A204.1 (cell line): ENCODE results near the gene SPOCK1.
"Not testable (repeated sequence)": the region's sequence is repeated elsewhere in the genome, so short reads cannot be mapped to it uniquely, and the experiment has no call there.

ENCODE experiments used
- FAIRE-seq: peaks from 2 replicates; lab custom pipeline; 2012; peaks lifted over from hg19 to GRCh38; lab: Jason Lieb, UNC

The SPOCK1 gene

DNA sequence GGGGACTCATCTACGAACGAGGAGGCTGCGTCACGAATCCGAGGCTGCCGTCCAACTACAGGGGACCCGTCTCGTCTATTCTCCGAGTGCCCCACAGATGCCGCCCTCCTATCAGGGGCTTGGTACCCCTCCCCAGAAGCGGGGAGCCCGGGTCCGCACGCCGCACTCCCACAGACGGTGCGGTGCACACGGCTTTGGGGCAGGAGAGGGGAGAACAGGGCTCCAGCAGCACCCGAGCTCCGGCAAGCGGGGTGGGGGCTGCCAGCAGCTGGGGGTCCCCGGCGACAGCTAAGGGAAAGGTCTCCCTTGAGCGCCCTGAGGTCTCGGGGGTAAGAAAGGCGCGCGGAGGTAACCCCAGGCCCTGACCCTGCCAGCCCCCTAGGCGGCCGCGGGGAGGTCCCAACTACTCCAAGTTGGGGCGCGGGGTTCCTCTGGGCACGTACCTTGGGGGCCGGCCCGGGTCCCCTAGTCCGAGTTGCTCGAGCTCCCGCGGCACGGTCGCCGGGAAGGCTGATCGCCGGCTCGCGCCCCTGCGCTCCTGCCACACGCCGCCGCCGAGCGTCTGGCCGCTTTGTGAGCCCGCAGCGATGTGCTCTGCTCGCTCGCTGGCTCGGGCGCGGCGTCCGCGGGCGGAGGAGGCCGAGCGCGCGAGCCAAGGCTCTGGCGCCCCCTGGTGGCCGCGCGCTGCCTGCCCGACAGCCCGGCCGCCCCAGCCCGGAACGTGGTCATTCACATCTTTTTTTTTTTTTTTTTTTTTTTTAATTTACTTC, at the start of gene SPOCK1:
Gene SPOCK1 (minus strand): TSS at position 591 of the 770 bp plus-strand sequence.
- no peak for FAIRE-seq

DNA sequence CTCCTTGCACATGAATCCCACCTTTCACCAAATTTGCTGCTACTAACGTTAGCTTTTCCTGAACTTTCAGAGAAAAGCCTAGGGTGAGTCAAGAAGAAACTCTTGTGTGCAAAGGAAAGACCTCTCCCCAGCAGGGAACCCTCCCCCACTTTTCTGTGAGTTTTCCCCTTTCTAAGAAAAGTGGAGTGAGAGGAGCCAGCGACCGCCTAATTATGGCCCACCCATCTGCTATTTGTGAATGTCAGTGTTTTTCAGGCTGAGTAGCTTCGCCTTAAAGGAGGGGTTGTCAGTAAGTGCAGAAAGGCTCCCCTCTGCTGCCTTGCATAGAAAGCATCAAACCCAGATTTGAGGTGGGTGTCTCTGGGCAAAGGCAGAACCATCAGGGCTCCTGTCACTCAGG, 46.8 kb upstream of the SPOCK1 start:
- FAIRE-seq, result no peak

DNA sequence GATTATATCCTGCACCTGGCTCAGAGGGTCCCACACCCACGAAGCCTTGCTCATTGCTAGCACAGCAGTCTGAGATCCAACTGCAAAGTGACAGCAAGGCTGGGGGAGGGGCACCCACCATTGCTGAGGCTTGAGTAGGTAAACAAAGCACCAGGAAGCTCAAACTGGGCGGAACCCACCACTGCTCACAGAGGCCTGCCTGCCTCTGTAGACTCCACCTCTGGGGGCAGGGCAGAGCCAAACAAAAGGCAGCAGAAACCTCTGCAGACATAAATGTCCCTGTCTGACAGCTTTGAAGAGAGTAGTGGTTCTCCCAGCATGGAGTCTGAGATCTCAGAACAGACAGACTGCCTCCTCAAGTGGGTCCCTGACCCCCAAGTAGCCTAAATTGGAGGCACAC, 36.3 kb upstream of the SPOCK1 start:
- not testable (repeated sequence) for FAIRE-seq

DNA sequence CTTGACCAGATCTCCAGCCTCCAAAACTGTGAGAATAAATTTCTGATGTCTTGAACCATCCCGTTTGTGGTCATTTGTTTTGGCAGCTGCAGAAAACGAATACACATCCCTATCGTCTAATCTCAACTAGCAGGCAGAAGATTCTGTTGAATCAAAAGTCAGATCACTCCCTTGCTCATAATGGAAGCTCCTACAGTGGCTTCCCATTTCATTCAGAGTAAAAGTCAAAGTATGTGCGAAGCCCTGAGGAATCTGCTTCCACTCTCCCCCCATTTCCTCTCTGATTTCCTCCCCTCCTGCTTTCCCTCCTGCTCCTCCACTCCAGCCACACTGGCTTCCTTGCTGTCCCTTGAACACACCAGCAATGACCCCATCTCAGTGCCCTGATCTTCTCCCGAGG, 34.8 kb upstream of the SPOCK1 start:
- FAIRE-seq, result no peak

DNA sequence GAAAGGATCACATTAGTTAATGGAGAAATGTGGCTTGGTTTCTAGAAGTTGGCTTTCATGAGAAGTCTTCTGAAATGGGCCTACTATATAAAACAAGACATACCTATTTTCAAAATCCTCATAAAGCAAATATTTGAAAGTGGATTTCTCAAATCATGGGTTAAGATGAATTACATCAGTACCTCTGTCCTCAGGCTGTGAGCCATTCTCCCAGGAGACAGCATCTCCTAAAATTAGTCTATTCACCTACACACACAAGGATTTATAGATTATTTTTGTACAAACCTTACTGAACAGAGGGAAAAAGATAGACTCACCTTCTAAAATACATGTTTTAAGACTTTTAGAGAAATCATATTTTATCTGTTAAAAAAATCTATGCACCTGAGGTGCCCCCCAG, 32.1 kb upstream of the SPOCK1 start:
- FAIRE-seq, result no peak

DNA sequence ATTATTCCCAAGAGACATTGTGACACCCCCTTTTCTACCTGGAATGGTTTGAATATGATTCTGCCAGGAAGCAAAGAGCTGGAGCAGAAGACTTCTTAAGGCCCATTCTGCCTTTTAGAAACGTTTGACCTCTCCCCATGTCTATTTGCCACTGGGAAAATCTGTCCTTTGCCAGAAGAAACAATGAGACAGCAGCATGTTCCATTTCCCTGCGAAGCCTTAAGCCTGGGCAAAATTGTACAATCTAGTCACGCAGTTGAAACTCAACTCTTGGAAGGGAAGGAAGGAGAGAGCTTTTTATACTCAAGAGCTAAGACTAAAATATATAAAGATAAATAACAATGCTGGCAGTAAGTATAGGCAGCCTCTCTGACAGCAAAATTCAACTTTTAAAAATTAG, 22.1 kb upstream of the SPOCK1 start:
- FAIRE-seq, result no peak

DNA sequence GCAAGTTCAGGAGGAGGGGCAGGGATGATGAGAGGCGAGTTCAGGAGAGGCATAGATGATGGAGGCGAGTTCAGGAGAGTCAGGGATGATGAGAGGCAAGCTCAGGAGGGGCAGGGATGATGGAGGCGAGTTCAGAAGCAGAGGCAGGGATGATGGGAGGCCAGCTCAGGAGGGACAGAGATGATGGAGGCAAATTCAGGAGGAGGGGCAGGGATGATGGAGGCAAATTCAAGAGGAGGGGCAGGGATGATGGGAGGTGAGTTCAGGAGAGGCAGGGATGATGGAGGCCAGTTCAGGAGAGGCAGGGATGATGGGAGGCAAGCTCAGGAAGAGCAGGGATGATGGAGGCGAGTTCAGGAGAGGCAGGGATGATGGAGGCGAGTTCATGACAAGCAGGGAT, 17.8 kb upstream of the SPOCK1 start:
- no peak for FAIRE-seq

DNA sequence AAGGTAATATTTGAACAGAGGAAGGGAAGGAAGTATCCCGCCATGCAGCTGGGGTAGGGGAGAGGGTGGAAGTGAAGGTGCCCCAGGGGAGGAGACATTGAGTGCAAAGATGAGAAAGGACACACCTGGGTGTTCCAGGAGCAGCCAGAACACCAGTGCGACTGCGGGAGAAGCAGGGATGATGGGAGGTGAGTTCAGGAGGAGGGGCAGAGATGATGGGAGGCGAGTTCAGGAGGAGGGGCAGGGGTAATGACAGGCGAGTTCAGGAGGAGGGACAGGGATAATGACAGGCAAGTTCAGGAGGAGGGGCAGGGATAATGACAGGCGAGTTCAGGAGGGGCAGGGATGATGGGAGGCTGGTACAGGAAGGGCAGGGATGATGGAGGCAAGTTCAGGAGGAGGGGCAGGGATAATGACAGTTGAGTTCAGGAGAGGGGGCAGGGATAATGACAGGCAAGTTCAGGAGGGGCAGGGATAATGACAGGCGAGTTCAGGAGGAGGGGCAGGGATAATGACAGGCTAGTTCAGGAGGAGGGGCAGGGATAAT, 17.2 kb upstream of the SPOCK1 start:
- FAIRE-seq, result no peak

DNA sequence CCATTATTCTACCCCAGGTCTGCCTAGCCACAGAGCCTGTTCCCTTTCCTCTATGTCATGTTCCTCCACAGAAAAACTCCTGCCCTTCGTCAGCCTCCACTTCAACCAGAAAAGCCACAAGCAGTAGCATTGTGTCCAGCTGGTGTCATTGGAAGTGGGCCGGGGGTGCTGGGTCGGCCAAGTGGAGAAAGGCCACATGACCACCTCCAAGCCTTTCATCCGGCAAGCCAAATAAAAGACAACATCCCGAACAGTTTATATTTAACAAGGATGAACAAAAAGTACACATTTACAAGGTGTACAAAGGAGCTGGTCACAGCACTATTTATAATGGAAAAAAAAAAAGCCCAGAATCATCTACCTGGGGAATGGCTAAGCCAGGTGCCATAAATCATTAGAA, 16.1 kb upstream of the SPOCK1 start:
- no peak for FAIRE-seq

DNA sequence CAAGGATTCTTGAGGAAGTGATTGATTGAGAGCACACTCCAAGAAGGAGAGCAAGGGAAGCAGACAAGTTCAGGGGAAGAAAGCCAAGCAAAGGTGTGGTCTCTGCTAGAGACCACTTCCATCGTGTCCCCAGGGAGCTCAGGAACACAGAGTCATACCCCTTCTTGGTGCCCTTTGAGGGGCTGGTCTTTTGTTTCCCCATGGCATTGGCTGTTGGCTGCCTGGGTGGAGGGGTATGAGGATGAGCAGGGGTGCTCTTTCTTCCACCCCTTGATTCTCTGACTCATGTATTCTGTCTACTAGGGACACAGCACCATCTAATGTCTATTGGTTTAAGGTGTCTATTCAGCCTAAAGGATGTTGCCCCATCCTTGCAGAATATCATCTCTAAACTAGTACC, 11.5 kb upstream of the SPOCK1 start:
- FAIRE-seq, result no peak

DNA sequence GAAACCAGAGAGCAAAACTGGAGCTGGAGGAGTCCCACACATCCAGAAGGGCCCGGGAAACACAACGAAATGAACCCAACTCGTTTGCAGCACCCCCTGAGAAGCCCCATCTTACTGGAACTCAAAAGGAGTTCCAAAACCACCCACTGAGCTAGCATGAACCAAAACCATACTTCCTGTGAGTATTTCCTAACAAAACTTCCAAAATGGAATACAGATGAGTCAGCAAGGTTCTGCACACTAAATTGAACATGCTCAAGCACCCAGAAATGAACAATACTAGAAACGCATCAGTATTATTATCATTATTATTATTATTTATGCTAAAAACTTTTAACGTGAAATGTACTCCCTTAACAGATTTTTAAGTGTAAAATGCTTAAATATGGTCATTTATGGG, 8.0 kb upstream of the SPOCK1 start:
- no peak for FAIRE-seq

DNA sequence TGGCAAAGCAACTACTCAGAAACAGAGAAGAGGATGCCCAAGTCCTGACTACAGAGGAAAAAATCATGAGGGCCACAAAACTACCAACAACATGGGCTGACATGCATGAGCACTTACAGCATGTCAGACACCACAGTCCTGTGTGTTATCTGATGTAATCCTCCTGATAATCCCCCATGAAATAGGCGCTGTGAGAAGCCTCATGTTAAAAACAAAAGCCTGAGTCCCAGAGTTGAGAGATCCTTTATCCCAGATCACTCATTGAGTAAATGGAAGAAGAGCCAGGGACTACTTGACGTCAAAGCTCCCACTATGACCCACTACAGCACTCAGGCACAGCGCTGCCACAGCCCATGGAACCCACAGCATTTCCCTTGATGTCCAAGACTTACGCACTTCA, 7.2 kb upstream of the SPOCK1 start:
- no peak for FAIRE-seq

DNA sequence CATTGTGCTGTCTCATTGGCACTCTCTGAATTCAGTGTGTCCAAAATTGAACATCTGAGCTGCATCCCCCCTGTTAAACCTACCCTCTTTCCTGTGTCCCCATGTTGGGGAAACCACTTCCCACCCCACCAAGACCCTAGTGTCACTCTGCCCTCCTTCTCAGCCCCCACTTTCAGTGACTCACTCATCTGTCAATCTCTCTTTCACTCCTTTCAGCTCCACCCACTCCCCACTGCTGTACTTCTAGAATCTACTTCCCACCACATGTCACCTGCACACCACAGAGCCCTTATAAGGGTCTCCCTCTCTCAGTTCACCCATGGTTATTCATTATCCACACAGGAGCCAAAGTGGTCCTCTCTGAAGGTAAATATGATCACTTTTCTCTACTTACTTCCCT, 5.8 kb upstream of the SPOCK1 start:
- no peak for FAIRE-seq

DNA sequence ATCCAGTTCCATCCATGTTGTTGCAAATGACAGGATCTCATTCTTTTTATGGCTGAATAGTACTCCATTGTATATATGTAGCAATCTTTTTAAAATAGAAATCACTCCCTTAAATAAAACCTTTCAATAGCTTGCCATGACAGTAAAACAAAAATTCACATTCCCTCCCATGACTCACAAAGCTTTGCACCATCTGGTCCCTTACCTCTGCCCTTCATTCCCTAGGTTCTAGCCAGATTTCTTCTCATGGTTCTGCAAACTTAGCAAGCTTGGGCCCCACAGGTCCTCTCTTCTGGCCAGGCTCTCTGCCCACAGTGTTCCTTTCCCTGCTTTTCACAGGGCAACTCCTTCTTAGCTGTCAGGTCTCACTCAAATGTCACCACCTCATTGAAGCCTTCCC, 4.3 kb upstream of the SPOCK1 start:
- no peak for FAIRE-seq

DNA sequence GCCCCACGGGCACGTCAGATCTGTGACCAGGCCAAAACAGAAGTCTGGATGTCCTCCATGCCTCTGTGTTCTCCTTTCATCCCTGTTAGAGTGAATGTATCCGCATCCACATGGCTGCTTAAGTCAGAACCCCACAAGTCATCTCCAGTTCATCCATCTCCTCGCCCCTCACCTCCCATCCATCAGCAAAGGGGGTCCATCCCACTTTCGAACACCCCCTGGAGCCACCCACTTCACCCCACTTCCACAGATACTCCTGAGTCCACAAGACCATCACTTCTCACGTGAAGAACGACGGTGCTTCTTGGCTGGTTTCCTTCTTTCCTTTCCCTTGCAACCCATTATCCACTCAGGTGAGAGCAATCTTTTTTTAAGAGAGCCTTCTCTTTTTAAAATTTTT, 3.5 kb upstream of the SPOCK1 start:
- no peak for FAIRE-seq

DNA sequence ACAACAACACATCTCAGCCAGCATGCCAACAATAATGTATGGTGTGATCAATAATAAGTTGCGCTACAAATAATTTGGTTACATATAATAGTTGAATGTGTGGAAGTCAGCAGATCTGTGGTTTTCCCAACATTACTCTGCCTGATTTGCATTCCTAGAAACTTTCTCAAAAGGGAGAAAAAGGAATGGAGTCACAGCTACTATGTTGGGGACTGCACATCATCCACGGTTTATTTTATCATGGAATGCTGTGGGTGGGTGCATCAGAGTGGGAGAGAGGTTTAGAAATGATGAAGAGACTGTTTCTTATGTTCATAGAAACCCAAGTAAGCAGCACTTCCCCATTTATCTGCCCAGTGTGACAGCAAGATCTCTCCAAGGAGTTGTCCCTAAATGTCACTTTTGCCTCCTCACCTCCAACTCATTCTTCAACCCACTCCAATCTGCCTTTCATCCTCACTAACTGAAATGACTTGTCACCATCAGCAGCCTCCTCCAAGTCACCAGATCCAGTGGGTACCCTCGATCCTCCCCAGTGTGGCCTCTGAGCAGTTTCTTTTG, 2.8 kb upstream of the SPOCK1 start:
- FAIRE-seq, result no peak

DNA sequence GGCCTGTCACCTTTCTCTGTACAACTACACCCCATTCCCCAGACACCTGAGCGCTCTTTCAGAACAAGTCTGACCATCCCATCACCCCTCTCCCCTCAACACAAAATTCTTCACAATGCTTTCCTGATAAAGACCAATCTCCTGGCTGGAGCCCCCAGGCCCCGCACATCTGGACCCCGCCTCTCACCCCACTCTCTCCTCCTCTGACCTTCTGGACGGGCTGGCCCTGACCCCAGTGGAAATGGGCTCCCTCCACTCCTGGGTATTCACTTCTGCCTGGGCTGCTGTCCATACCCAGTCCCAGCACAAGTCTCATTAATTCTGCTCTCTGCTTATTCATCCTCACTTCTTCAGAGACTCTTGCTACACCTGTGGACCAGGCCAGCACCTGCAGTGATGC, 2.1 kb upstream of the SPOCK1 start:
- FAIRE-seq, result no peak

DNA sequence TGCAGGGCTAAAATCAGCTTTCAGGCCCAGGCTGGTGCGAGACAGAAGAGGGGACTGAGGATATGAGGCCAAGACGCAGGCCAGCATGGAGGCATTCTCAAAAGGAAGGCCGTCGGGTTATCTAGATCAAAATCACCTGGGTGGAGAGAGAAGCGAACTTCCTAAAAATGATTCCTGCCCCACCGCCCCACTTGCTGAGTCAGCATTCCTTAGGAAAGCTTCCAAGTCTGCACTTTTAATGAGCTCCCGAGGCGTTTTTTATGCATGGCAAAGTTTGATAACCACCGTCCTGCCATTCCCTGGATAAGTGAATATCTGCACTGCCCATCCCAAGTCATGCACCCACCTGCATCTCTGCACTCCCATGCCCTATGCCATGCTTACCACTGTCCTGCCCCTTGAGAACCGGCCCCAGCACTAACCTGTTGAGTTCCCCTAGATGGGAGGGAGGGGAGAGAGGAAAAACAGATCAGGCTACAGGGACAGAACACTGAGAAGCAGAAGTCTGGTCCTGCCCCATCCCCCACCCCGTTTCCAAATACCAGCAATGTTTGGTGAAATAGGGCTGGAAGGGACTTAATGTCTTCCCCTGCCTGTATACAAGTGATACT, 1.6 kb upstream of the SPOCK1 start:
- FAIRE-seq, result no peak

DNA sequence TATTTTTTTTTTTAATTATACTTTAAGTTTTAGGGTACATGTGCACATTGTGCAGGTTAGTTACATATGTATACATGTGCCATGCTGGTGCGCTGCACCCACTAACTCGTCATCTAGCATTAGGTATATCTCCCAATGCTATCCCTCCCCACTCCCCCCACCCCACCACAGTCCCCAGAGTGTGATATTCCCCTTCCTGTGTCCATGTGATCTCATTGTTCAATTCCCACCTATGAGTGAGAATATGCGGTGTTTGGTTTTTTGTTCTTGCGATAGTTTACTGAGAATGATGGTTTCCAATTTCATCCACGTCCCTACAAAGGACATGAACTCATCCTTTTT, 351 bp upstream of the SPOCK1 start:
- not testable (repeated sequence) for FAIRE-seq

DNA sequence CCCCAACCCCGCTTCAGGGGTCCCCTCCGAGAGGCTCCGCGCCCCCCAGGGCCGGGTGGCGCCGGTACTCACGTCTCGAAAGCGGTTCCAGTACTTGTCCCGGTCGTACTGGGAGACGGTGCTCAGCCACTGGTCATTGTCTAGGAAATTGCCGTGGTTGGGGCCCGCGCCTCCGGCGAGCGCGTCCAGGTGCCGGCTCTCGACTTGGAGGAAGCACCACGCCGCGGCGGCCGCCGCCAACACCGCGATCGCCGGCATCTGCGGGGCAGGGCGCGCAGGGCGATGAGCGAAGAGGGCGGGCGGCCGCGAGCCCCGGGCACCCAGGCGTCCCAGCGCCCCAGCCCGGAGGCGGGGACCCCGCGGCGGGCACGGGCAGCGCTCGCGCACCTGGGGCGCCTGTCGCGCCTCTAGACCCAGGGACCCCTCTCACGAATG, 808 bp downstream of the SPOCK1 start:
- no peak for FAIRE-seq

DNA sequence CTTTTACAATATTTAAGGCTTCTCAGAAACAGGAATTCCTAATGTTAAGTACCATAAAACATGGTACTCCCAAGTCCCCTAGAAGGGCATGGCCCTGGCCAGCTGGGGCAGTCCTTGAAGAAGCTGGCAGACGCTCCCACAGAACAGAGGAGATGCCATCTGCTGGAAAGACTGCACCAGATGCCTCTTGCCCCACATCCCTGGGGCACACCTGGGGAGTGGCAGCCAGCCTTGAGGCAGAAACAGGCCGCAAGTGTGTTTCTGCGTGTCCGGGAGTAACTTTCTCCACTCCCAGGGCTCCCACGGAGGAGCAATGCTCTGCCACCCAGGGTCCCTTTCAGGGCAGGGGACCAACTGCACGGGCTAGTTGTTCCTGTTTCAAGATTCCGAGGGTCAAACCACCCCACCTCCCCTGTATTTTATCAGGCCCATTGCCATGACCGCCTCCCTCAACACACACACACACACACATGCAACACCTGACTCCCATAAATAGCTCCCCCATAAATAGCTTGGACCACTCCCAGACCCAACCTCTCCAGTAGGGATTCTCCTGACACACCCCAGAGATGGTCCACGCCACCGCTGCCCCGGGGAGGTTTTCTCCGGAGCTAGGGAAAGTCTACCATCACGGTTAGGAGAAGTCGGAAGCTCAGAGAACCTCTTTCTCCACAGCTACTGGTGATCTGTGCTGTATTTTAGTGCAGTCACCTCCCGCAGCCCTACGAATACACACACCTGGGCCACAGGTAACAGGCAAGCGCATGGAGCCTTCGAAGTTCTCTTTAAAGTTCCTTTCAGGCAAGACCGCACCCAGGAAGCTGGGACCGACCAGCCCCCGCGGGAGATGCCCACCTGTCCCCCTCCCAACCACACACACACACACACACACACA, 1.5 kb downstream of the SPOCK1 start:
- FAIRE-seq, result no peak

DNA sequence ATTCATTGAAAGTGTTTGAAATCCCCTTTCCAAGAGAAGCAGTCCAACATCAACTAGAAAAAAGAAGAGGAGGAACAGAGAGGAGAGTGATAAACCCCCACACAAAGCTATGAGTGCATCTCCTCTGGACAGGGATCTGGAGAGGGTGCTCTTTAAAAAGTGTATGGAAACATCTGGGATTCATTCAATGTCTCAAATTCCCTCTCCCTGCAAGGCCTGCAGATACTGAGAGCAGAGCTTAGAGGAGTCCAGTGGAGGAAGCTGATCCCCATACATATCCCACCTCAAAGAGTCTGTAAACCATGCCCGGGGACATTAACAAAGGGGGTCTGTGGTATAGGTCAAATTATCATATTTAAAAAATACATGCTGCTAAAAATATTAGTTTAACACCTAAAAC, 2.2 kb downstream of the SPOCK1 start:
- FAIRE-seq, result no peak

DNA sequence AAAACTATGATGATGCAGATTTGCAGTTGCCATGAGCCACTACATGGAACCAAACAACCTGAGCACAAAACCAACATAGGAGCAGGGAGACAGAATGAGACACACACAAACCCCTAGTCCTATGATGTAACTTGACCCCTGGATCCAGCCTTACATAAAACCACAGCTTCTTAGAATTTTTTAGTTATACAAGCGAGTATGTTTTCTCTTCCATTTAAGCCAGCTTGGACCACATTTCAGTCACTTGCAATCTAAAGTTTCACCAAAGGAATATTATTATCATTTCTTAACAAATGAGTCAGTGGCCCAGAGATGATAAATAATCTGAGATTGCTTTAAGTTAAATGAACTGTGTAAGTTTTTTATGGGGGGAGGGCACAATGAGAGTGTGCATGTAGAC, 6.8 kb downstream of the SPOCK1 start:
- FAIRE-seq, result no peak
